Neural progenitor cell (in vitro differentiated cells): ENCODE results near the gene HSPB2. TPM values are rescaled to one million over a fixed set of nuclear protein-coding genes. Genes with fewer than 3 reads are reported as not detected.
A peak's percentile ranks its signal among the peaks of the same experiment; 100 is the strongest.

ENCODE experiments used
- DNase-seq: peaks from one replicate; pipeline ENCODE4 v3.0.0-alpha.2; 2016; ENCODE audit warnings: low spot score
- H2AFZ ChIP-seq: fragments of 200-600 bp; sonication (generic); replicated peaks from 2 replicates; pipeline ENCODE4 v1.6.1; 2016; ENCODE audit warnings: antibody characterized with exemption
- H3F3A ChIP-seq: fragments of 200-600 bp; sonication (generic); 2 replicates; pipeline ENCODE4 v1.6.1; 2016; ENCODE audit warnings: antibody characterized with exemption, low read depth
- H3K27ac ChIP-seq: fragments of 200-600 bp; sonication (generic); 2 replicates; pipeline ENCODE4 v1.5.1; 2016; ENCODE audit warnings: mild to moderate bottlenecking
- H3K27me3 ChIP-seq: fragments of 200-600 bp; sonication (generic); 2 replicates; pipeline ENCODE4 v1.6.1; 2016; ENCODE audit warnings: mild to moderate bottlenecking, moderate library complexity
- H3K36me3 ChIP-seq: fragments of 200-600 bp; sonication (generic); 2 replicates; pipeline ENCODE4 v1.5.1; 2016
- H3K4me1 ChIP-seq: fragments of 200-600 bp; sonication (generic); 2 replicates; pipeline ENCODE4 v1.6.1; 2016; ENCODE audit warnings: mixed run types
- H3K4me2 ChIP-seq: fragments of 200-600 bp; sonication (generic); 2 replicates; pipeline ENCODE4 v1.6.1; 2016
- H3K4me3 ChIP-seq: fragments of 200-600 bp; sonication (generic); 2 replicates; pipeline ENCODE4 v1.5.1; 2016
- H3K79me2 ChIP-seq: fragments of 200-600 bp; sonication (generic); 2 replicates; pipeline ENCODE4 v1.6.1; 2016; ENCODE audit warnings: low read depth
- H3K9ac ChIP-seq: fragments of 200-600 bp; sonication (generic); 2 replicates; pipeline ENCODE4 v1.6.1; 2016
- H3K9me3 ChIP-seq: fragments of 200-600 bp; sonication (generic); 2 replicates; pipeline ENCODE4 v1.5.1; 2016; ENCODE audit warnings: low read depth
- H4K20me1 ChIP-seq: fragments of 200-600 bp; sonication (generic); 2 replicates; pipeline ENCODE4 v1.6.1; 2016; ENCODE audit warnings: low read depth
- H3K27ac Mint-ChIP-seq: 3 replicates; pipeline ENCODE4 v1.8.0; 2021; ENCODE audit warnings: mixed read lengths
- H3K27me3 Mint-ChIP-seq: 2 replicates; pipeline ENCODE4 v1.8.0; 2022; ENCODE audit warnings: low read depth, mild to moderate bottlenecking, inconsistent platforms, moderate library complexity, mixed read lengths; ENCODE audit not compliant: insufficient read depth
- H3K36me3 Mint-ChIP-seq: 3 replicates; pipeline ENCODE4 v1.8.0; 2021; ENCODE audit warnings: mixed read lengths
- H3K4me1 Mint-ChIP-seq: 3 replicates; pipeline ENCODE4 v1.8.0; 2021; ENCODE audit warnings: mixed read lengths
- H3K4me3 Mint-ChIP-seq: 3 replicates; pipeline ENCODE4 v1.8.0; 2021; ENCODE audit warnings: mild to moderate bottlenecking, moderate library complexity, mixed read lengths
- H3K9me3 Mint-ChIP-seq: 3 replicates; pipeline ENCODE4 v1.8.0; 2020; ENCODE audit warnings: mixed read lengths
- EZH2 ChIP-seq: fragments of 200-600 bp; sonication (generic); IDR thresholded peaks from 2 replicates; pipeline ENCODE4 v1.6.1; 2017; ENCODE audit warnings: antibody characterized with exemption, mild to moderate bottlenecking, moderate library complexity
- EZH2phosphoT487 ChIP-seq: fragments of 200-600 bp; sonication (generic); IDR thresholded peaks from 2 replicates; pipeline ENCODE4 v1.6.1; 2017; ENCODE audit warnings: antibody characterized with exemption
- total RNA-seq: library from RNA; depleted of rRNA; stranded (reverse); fragments of >200 nt; gene quantifications from 2 replicates; pipeline ENCODE4 v1.2.3, GENCODE V29; 2015; ENCODE audit warnings: low replicate concordance
- TF ChIP-seq, protein P1 (sequence below): fragments of 200-600 bp; sonication (generic); IDR thresholded peaks from 2 replicates; pipeline ENCODE4 v1.5.1; 2017; ENCODE audit warnings: antibody characterized with exemption, mild to moderate bottlenecking

HSPB2 gene
- total RNA-seq, 1 donor from 2014 or later, result not detected

DNA sequence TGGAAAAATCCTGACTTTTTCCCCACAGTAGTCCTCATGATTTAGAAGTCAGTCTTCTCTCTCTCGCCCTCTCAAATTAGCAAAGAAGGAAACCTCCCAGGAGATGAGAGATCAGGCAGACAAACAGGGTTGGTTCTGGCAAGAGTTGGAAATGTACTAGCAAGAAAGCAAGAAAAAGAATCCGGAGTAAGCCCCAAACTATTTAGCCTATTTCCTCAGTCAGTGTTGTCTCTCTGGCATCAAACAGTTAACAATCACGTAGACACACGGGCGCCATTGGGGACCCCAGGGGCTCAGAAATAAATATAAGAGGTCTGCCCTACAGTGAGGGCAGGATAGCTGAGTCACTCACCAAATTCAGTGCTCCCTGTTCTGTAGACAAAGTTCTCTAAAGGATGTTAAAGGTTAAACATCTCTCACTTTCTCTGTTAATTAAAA is 10.8 kb downstream of the HSPB2 start:
- H3F3A ChIP-seq, result peaks cover 20% of the 10 kb centered on the region
- H3K4me2 ChIP-seq, result no peak overlapping the region
- H3K4me1 Mint-ChIP-seq, result peaks cover 34% of the 10 kb centered on the region
- H3K36me3 ChIP-seq, result no peaks in the 10 kb centered on the region
- H3K9me3 Mint-ChIP-seq, result no peaks in the 10 kb centered on the region
- H3K4me3 ChIP-seq, result no peak overlapping the region
- H3K27ac Mint-ChIP-seq, result peak overlapping the region; percentile 60
- TF ChIP-seq EZH2 (no peak), EZH2phosphoT487 (no peak)
- TF ChIP-seq, protein P1, sequence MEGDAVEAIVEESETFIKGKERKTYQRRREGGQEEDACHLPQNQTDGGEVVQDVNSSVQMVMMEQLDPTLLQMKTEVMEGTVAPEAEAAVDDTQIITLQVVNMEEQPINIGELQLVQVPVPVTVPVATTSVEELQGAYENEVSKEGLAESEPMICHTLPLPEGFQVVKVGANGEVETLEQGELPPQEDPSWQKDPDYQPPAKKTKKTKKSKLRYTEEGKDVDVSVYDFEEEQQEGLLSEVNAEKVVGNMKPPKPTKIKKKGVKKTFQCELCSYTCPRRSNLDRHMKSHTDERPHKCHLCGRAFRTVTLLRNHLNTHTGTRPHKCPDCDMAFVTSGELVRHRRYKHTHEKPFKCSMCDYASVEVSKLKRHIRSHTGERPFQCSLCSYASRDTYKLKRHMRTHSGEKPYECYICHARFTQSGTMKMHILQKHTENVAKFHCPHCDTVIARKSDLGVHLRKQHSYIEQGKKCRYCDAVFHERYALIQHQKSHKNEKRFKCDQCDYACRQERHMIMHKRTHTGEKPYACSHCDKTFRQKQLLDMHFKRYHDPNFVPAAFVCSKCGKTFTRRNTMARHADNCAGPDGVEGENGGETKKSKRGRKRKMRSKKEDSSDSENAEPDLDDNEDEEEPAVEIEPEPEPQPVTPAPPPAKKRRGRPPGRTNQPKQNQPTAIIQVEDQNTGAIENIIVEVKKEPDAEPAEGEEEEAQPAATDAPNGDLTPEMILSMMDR, result no peak
- H3K27ac ChIP-seq, result peak overlapping the region; percentile 40
- peak overlapping the region; percentile 44 for H3K4me3 Mint-ChIP-seq
- peaks cover 26% of the 10 kb centered on the region for H3K4me1 ChIP-seq
- peaks cover 4% of the 10 kb centered on the region for H3K27me3 Mint-ChIP-seq
- no peaks in the 10 kb centered on the region for H3K27me3 ChIP-seq
- no peaks in the 10 kb centered on the region for H4K20me1 ChIP-seq
- H3K9me3 ChIP-seq, result no peaks in the 10 kb centered on the region
- peak overlapping the region; percentile 82 for H2AFZ ChIP-seq
- H3K9ac ChIP-seq, result no peak overlapping the region
- H3K79me2 ChIP-seq, result no peaks in the 10 kb centered on the region
- DNase-seq, result no peak
- H3K36me3 Mint-ChIP-seq, result no peaks in the 10 kb centered on the region

DNA sequence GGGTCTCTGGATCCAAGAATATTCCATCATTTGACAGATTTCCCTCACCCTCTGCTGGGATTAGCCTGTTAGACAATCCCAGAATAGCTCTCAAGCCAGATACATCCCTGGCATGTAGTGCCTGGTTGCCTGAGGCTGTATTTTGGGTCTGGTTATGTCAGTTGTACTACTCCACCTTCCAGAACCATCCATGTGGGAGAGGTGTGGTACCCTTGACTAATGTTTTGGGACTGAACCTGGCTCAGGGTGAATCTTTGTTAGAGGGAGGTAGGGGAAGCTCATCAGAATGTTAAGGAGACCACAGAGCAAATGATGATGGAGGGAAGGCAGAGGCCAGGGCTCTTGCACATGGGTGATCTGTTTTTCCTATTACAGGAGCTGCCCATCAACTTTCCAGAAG is 11.4 kb downstream of the HSPB2 start:
- H3K79me2 ChIP-seq, result no peaks in the 10 kb centered on the region
- H3K4me3 ChIP-seq, result no peak overlapping the region
- peak overlapping the region; percentile 40 for H3K27ac ChIP-seq
- H4K20me1 ChIP-seq, result no peaks in the 10 kb centered on the region
- H3K27me3 ChIP-seq, result no peaks in the 10 kb centered on the region
- peaks cover 26% of the 10 kb centered on the region for H3K4me1 ChIP-seq
- peaks cover 20% of the 10 kb centered on the region for H3F3A ChIP-seq
- no peak overlapping the region for H3K27ac Mint-ChIP-seq
- TF ChIP-seq EZH2phosphoT487 (no peak), EZH2 (no peak)
- TF ChIP-seq, protein P1, result no peak
- peaks cover 34% of the 10 kb centered on the region for H3K4me1 Mint-ChIP-seq
- H3K9me3 ChIP-seq, result no peaks in the 10 kb centered on the region
- no peak for DNase-seq
- H3K27me3 Mint-ChIP-seq, result peaks cover 3% of the 10 kb centered on the region
- H3K36me3 ChIP-seq, result no peaks in the 10 kb centered on the region
- no peaks in the 10 kb centered on the region for H3K36me3 Mint-ChIP-seq
- H2AFZ ChIP-seq, result peak overlapping the region; percentile 82
- H3K4me2 ChIP-seq, result no peak overlapping the region
- no peaks in the 10 kb centered on the region for H3K9me3 Mint-ChIP-seq
- no peak overlapping the region for H3K9ac ChIP-seq
- H3K4me3 Mint-ChIP-seq, result no peak overlapping the region

DNA sequence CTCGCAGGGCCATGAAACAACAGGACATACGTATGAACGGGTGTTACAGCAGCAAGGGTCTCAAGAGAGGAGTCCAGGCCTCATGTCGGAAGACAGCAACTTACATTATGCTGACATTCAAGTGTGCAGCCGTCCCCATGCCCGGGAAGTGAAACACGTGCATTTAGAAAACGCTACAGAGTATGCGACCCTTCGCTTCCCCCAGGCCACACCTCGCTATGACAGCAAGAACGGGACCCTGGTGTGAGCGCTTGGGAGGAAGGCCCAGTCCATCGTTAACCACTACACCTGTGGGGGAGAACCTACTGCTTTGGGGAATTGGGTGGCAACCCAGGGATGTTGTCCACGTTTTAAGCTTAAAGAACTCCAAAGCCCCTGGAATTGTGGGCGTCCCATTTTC is 13.4 kb downstream of the HSPB2 start:
- Mint-ChIP-seq H3K4me3 (peak overlapping the region; percentile 84), H3K27ac (peak overlapping the region; percentile 26), H3K9me3 (no peaks in the 10 kb centered on the region), H3K27me3 (peaks cover 3% of the 10 kb centered on the region), H3K4me1 (peaks cover 34% of the 10 kb centered on the region), H3K36me3 (no peaks in the 10 kb centered on the region)
- Histone ChIP-seq H3K9me3 (no peaks in the 10 kb centered on the region), H3K36me3 (no peaks in the 10 kb centered on the region), H3K27ac (no peak overlapping the region), H2AFZ (no peak overlapping the region), H3K79me2 (no peaks in the 10 kb centered on the region), H3K4me2 (peak overlapping the region; percentile 59), H4K20me1 (no peaks in the 10 kb centered on the region), H3F3A (peaks cover 20% of the 10 kb centered on the region), H3K9ac (no peak overlapping the region), H3K4me3 (no peak overlapping the region), H3K4me1 (peaks cover 26% of the 10 kb centered on the region), H3K27me3 (no peaks in the 10 kb centered on the region)
- no peak for TF ChIP-seq EZH2phosphoT487
- no peak for TF ChIP-seq EZH2
- TF ChIP-seq, protein P1, result no peak
- DNase-seq, result no peak
